RKO (cell line): ENCODE measurements around the gene FUCA1.
"Not testable (repeated sequence)": the region's sequence is repeated elsewhere in the genome, so short reads cannot be mapped to it uniquely, and the experiment has no call there.

Experiments used
- DNase-seq: peaks from one replicate; pipeline ENCODE4 v3.0.0-alpha.2; 2016; ENCODE audit warnings: low spot score

Gene FUCA1

GRCh38 chr1:23837908-23838307, 30.2 kb downstream of the FUCA1 start:
- DNase-seq: no peak

GRCh38 chr1:23836037-23836436, 32.1 kb downstream of the FUCA1 start:
- no peak for DNase-seq

- DNase-seq: not testable (repeated sequence)
These were observed 33.9 kb downstream of the FUCA1 start for GRCh38 chr1:23834156-23834555.

- no peak for DNase-seq
These were observed 40.4 kb downstream of the FUCA1 start for GRCh38 chr1:23827717-23828116.

GRCh38 chr1:23826590-23826989, 41.5 kb downstream of the FUCA1 start:
- DNase-seq: not testable (repeated sequence)

- DNase-seq: no peak
These were observed 42.1 kb downstream of the FUCA1 start for GRCh38 chr1:23825762-23826522.

- peak; percentile 90 for DNase-seq
These were observed 42.9 kb downstream of the FUCA1 start, which contains the start of gene HMGCL for GRCh38 chr1:23825076-23825761. TSS of gene HMGCL (minus strand) at chr1:23825429. CDS start at chr1:23825415, 14 bp downstream.

- no peak for DNase-seq
These were observed 43.4 kb downstream of the FUCA1 start for GRCh38 chr1:23824711-23825075.

GRCh38 chr1:23823767-23824166, 44.3 kb downstream of the FUCA1 start:
- DNase-seq: no peak

- no peak for DNase-seq
These were observed 50.5 kb downstream of the FUCA1 start for GRCh38 chr1:23817633-23818032.

- no peak for DNase-seq
These were observed 51.2 kb downstream of the FUCA1 start for GRCh38 chr1:23816906-23817305.

- DNase-seq: no peak
These were observed 51.7 kb downstream of the FUCA1 start for GRCh38 chr1:23816361-23816760.

GRCh38 chr1:23814016-23814415, 54.1 kb downstream of the FUCA1 start:
- no peak for DNase-seq

- DNase-seq: no peak
These were observed 57.1 kb downstream of the FUCA1 start for GRCh38 chr1:23810818-23811540.

- peak; percentile 72 for DNase-seq
These were observed 58.3 kb downstream of the FUCA1 start for GRCh38 chr1:23809751-23810171.

GRCh38 chr1:23807453-23807852, 60.6 kb downstream of the FUCA1 start:
- no peak for DNase-seq

GRCh38 chr1:23806280-23806679, 61.8 kb downstream of the FUCA1 start:
- DNase-seq: no peak

GRCh38 chr1:23805025-23805424, 63.1 kb downstream of the FUCA1 start:
- no peak for DNase-seq

GRCh38 chr1:23804183-23804835, 63.8 kb downstream of the FUCA1 start:
- no peak for DNase-seq

- DNase-seq: no peak
These were observed 64.4 kb downstream of the FUCA1 start for GRCh38 chr1:23803674-23804073.

- DNase-seq: not testable (repeated sequence)
These were observed 65.2 kb downstream of the FUCA1 start for GRCh38 chr1:23802809-23803342.

- DNase-seq: no peak
These were observed 66.2 kb downstream of the FUCA1 start for GRCh38 chr1:23801876-23802275.
